ENCODE results near the gene YY1. TPM values are rescaled to one million over a fixed set of nuclear protein-coding genes. Genes with fewer than 3 reads are reported as not detected.
A peak's percentile ranks its signal among the peaks of the same experiment; 100 is the strongest.

The YY1 gene
- total and polyA plus RNA-seq, 7 donors: 26.7 to 61.5 (median 53.9) TPM

DNA sequence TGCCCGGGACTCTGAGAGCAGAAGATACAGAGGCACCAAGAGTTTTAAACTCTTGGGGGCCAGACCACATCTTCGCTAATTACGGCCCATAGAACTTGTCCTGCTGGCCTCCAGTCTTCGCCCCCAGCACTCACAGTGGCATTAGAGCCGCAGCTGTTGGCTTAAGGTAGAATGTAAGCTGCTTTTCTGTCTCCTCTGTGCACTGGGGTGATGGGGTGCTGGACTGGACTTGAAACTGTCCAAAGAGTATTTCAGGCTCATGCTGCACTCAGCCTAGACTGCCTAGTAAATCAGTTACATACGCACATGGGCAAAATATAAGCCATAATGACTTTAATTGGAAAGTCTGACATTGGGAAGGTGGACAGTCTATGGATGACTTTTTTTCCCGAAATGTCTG is 29.0 kb downstream of the YY1 start:
- Histone ChIP-seq H3K4me1 (peaks cover 0 to 37% (median 14%) of the 10 kb centered on the region in 4 donors), H3K27me3 (no peaks in the 10 kb centered on the region), H3K9me3 (no peaks in the 10 kb centered on the region), H3K27ac (no peak overlapping the region), H3K36me3 (peaks cover 0 to 39% (median 10%) of the 10 kb centered on the region in 4 donors), H3K4me3 (no peak overlapping the region)
- TF ChIP-seq, protein P1, sequence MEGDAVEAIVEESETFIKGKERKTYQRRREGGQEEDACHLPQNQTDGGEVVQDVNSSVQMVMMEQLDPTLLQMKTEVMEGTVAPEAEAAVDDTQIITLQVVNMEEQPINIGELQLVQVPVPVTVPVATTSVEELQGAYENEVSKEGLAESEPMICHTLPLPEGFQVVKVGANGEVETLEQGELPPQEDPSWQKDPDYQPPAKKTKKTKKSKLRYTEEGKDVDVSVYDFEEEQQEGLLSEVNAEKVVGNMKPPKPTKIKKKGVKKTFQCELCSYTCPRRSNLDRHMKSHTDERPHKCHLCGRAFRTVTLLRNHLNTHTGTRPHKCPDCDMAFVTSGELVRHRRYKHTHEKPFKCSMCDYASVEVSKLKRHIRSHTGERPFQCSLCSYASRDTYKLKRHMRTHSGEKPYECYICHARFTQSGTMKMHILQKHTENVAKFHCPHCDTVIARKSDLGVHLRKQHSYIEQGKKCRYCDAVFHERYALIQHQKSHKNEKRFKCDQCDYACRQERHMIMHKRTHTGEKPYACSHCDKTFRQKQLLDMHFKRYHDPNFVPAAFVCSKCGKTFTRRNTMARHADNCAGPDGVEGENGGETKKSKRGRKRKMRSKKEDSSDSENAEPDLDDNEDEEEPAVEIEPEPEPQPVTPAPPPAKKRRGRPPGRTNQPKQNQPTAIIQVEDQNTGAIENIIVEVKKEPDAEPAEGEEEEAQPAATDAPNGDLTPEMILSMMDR (IDR thresholded peaks at IDR 0.05): no peak
- TF ChIP-seq POLR2AphosphoS5 (IDR thresholded peaks at IDR 0.05) (no peak), EP300 (IDR thresholded peaks at IDR 0.05) (no peak), POLR2A (IDR thresholded peaks at IDR 0.05) (no peak)
- WGBS, 2 donors: 93% methylated on average over 7 of the region's 7 CpGs
- no peak for DNase-seq
- intact Hi-C loops (cut with DNase I): no loop called here

DNA sequence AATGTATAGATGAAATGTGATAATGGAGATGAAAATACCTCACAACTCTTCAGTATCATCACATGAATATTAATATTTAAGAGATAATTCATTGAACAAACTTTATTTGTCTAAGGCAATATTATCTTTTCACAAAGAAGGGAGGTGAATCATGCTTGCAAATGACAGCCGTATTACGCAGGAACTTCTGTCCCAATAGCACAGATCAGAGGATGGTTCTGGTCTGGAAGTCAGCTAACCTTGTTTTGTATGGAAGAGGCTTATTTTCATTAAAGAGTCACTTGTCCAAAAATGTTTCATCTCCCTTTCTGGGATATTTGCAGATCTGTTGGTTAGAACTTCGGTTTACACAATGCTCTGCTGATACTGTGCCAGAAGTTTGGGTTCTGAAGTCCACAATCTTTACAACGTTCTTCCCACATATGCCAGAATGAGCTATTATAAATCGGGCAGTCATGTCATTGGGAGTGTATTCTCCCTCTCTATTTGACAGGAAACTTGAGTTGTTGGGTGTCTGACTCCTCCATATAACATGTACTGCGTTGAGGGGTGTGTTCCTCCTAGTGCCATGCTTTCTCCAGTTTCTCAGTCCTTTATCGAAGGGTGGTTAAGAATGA is 29.8 kb downstream of the YY1 start:
- TF ChIP-seq, protein P1 (IDR thresholded peaks at IDR 0.05): no peak
- TF ChIP-seq POLR2A (IDR thresholded peaks at IDR 0.05) (no peak), POLR2AphosphoS5 (IDR thresholded peaks at IDR 0.05) (no peak)
- no peak overlapping the region for H3K4me3 ChIP-seq
- DNase-seq: no peak
- WGBS, 2 donors: 20 to 57% methylated on average over 7 of the region's 7 CpGs
- no peaks in the 10 kb centered on the region for H3K9me3 ChIP-seq
- no peaks in the 10 kb centered on the region for H3K27me3 ChIP-seq
- H3K4me1 ChIP-seq: peaks cover 0 to 33% (median 14%) of the 10 kb centered on the region in 4 donors
- no peak overlapping the region for H3K27ac ChIP-seq
- H3K36me3 ChIP-seq: peaks cover 0 to 32% (median 9%) of the 10 kb centered on the region in 4 donors
- intact Hi-C loops (cut with DNase I): no loop called here

DNA sequence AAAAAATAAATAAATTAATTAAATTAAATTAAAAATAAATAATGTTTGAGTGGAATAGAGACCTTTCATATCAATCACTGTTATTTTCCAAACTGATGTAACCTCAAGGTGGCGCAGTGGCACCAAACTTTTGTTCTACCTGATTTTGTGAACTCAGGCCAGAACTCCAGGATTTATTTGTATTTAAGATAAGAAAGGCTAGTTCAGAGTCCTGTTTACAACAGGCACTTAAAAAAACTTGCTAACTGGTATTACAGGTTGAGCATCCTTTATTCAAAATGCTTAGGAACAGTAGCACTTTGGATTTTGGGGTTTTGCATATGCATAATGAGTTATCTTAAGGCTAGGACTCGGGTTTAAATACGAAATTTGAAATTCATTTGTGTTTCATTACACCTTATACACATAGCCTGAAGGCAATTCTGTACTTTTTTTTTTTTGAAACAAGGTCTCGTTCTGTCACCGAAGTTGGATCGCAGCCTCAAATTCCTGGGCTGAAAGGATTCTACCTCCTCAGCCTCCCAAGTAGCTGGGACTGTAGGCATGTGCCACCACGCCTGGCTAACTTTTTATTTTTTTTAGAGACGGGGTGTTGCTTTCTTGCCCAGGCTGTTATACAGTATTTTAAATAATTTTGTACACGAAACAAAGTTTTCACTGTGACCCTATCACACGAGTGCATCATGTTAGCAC is 32.4 kb downstream of the YY1 start:
- Histone ChIP-seq H3K27ac (no peak overlapping the region), H3K4me3 (no peak overlapping the region), H3K36me3 (peaks cover 0 to 8% (median 0%) of the 10 kb centered on the region in 4 donors), H3K9me3 (no peaks in the 10 kb centered on the region), H3K27me3 (no peaks in the 10 kb centered on the region), H3K4me1 (peaks cover 0 to 51% (median 29%) of the 10 kb centered on the region in 4 donors)
- no peak for DNase-seq
- no peak for TF ChIP-seq POLR2AphosphoS5 (IDR thresholded peaks at IDR 0.05)
- TF ChIP-seq EP300 (IDR thresholded peaks at IDR 0.05): no peak
- no peak for TF ChIP-seq POLR2A (IDR thresholded peaks at IDR 0.05)
- TF ChIP-seq, protein P1 (IDR thresholded peaks at IDR 0.05): peak in 1 of 4 experiments; percentile 20
- intact Hi-C loops (cut with DNase I): no loop called here
- WGBS, 2 donors: 28 to 74% methylated on average over 10 of the region's 10 CpGs

DNA sequence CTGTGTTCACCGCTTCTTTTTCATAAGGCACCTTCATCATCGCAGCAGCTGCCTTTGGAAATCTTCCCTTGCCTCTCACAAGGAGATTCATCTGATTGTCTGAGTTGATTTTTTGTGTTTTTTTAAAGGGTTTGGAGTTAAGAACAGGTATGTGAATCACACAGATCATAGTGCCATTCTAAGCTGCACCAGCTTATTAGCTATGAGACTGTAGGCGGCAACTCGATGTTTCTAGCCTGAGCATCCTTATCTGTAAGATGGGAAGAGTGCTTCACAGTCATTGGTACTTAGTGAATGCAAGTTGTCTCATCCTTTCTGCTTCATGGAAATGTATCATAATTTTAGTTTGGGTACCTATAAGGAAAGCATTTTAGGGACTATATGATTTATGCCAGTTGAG is 35.3 kb downstream of the YY1 start:
- Histone ChIP-seq H3K27me3 (no peaks in the 10 kb centered on the region), H3K4me3 (no peak overlapping the region), H3K9me3 (no peaks in the 10 kb centered on the region), H3K4me1 (peaks cover 0 to 42% (median 22%) of the 10 kb centered on the region in 4 donors), H3K27ac (no peak overlapping the region), H3K36me3 (peaks cover 0 to 15% (median 0%) of the 10 kb centered on the region in 4 donors)
- TF ChIP-seq, protein P1 (IDR thresholded peaks at IDR 0.05): no peak
- TF ChIP-seq POLR2A (IDR thresholded peaks at IDR 0.05): no peak
- no peak for TF ChIP-seq POLR2AphosphoS5 (IDR thresholded peaks at IDR 0.05)
- TF ChIP-seq EP300 (IDR thresholded peaks at IDR 0.05): no peak
- 96 to 100% methylated on average over 4 of the region's 4 CpGs for WGBS, 2 donors
- DNase-seq: no peak
- intact Hi-C loops (cut with DNase I): no loop called here

Measured in sigmoid colon (tissue), 7 donors.